Activated CD4-positive, alpha-beta T cell treated with anti-CD3 and anti-CD28 coated beads, Interleukin-2, Interleukin-4, amounts not matched to agents 100 ng/mL and 50 ng/mL, durations not matched to agents 16 hours and 8 hours (primary cell): ENCODE results near the gene PTPRN2.

Experiments
- DNase-seq: peaks from one replicate; pipeline ENCODE4 v3.0.0-alpha.2; 2020; ENCODE audit warnings: low spot score

PTPRN2 gene

GRCh38 chr7:157775560-157776332 lies 811.9 kb downstream of the PTPRN2 start:
- DNase-seq: no peak

- no peak for DNase-seq
These were observed 812.5 kb downstream of the PTPRN2 start for GRCh38 chr7:157775021-157775559.

- DNase-seq: no peak
These were observed 813.1 kb downstream of the PTPRN2 start for GRCh38 chr7:157774495-157774894.

- DNase-seq: no peak
These were observed 814.3 kb downstream of the PTPRN2 start for GRCh38 chr7:157773361-157773760.

GRCh38 chr7:157772486-157773130 lies 815.0 kb downstream of the PTPRN2 start:
- DNase-seq: no peak

GRCh38 chr7:157771689-157772088 lies 815.9 kb downstream of the PTPRN2 start:
- DNase-seq: no peak

- no peak for DNase-seq
These were observed 816.8 kb downstream of the PTPRN2 start for GRCh38 chr7:157770716-157771320.

- DNase-seq: no peak
These were observed 818.0 kb downstream of the PTPRN2 start for GRCh38 chr7:157769526-157770215.

GRCh38 chr7:157769086-157769485 lies 818.5 kb downstream of the PTPRN2 start:
- DNase-seq: no peak

GRCh38 chr7:157768198-157768597 lies 819.4 kb downstream of the PTPRN2 start:
- no peak for DNase-seq

GRCh38 chr7:157767506-157768197 lies 820.0 kb downstream of the PTPRN2 start:
- DNase-seq: no peak

GRCh38 chr7:157766098-157766497 lies 821.5 kb downstream of the PTPRN2 start:
- no peak for DNase-seq

- no peak for DNase-seq
These were observed 822.6 kb downstream of the PTPRN2 start for GRCh38 chr7:157764946-157765537.

GRCh38 chr7:157764193-157764592 lies 823.4 kb downstream of the PTPRN2 start:
- no peak for DNase-seq

GRCh38 chr7:157763279-157764000 lies 824.2 kb downstream of the PTPRN2 start:
- DNase-seq: no peak

GRCh38 chr7:157762824-157763223 lies 824.8 kb downstream of the PTPRN2 start:
- no peak for DNase-seq

GRCh38 chr7:157760004-157760730 lies 827.5 kb downstream of the PTPRN2 start:
- DNase-seq: no peak

- no peak for DNase-seq
These were observed 828.3 kb downstream of the PTPRN2 start for GRCh38 chr7:157759246-157759805.

- DNase-seq: no peak
These were observed 829.0 kb downstream of the PTPRN2 start for GRCh38 chr7:157758468-157759245.
